GM13977 (cell line): Measurements from ENCODE around the gene COL27A1.

Experiments
- DNase-seq: peaks from one replicate; pipeline ENCODE4 v3.0.0; 2012; ENCODE audit warnings: low spot score
- in situ Hi-C: fragments of 300-500 bp; cut with MboI; formaldehyde crosslinking; loops from one replicate; pipeline ENCODE4 v1.12.0; 2022; ENCODE audit warnings: low sequenced_read_pairs, low pct_unique_long_range_greater_than_20kb, mixed read lengths, inconsistent platforms; ENCODE audit not compliant: unreplicated experiment
- TF ChIP-seq, protein P1 (sequence below): IDR thresholded peaks from 2 replicates; pipeline ENCODE4 v1.5.1; 2012; ENCODE audit warnings: mild to moderate bottlenecking, control low read depth; ENCODE audit not compliant: insufficient read depth; ENCODE audit errors: extremely low read depth, missing control alignments

The COL27A1 gene

GRCh38 chr9:114287763-114288192, 132.4 kb downstream of the COL27A1 start:
- in situ Hi-C loops = loop anchor here (25.0 kb wide), 1 partner anchor 175 kb away; no protein-coding TSS in a partner anchor
- no peak for DNase-seq
- TF ChIP-seq, protein P1, sequence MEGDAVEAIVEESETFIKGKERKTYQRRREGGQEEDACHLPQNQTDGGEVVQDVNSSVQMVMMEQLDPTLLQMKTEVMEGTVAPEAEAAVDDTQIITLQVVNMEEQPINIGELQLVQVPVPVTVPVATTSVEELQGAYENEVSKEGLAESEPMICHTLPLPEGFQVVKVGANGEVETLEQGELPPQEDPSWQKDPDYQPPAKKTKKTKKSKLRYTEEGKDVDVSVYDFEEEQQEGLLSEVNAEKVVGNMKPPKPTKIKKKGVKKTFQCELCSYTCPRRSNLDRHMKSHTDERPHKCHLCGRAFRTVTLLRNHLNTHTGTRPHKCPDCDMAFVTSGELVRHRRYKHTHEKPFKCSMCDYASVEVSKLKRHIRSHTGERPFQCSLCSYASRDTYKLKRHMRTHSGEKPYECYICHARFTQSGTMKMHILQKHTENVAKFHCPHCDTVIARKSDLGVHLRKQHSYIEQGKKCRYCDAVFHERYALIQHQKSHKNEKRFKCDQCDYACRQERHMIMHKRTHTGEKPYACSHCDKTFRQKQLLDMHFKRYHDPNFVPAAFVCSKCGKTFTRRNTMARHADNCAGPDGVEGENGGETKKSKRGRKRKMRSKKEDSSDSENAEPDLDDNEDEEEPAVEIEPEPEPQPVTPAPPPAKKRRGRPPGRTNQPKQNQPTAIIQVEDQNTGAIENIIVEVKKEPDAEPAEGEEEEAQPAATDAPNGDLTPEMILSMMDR = no peak

GRCh38 chr9:114288193-114289091, 133.1 kb downstream of the COL27A1 start:
- in situ Hi-C loops = loop anchor here (25.0 kb wide), 1 partner anchor 176 kb away; no protein-coding TSS in a partner anchor
- TF ChIP-seq, protein P1 = no peak
- no peak for DNase-seq

DNA sequence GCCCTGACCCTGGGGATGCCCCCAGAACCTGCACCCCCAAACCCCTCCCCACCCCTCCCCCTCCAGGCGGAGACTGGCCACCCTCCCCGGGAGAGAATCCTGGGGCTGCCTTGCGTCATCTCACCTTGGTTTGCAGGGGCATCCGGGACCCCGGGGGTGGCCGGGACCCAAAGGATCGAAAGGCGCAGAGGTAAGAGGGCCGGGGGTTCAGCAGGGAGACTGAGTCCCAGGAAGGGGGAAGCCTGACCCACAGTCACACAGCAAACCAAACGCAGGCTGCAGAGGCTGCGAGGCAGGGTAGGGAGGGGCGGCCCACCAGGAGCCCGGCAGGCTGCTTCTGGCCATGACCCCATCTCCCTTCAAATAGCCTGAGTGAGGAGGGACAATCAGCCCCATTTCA, 133.8 kb downstream of the COL27A1 start:
- TF ChIP-seq, protein P1 = no peak
- in situ Hi-C loops = loop anchor here (25.0 kb wide), 1 partner anchor 177 kb away; no protein-coding TSS in a partner anchor

GRCh38 chr9:114289571-114290481, 134.5 kb downstream of the COL27A1 start:
- in situ Hi-C loops = loop anchor here (25.0 kb wide), 1 partner anchor 178 kb away; no protein-coding TSS in a partner anchor
- TF ChIP-seq, protein P1 = no peak
- DNase-seq = no peak

More for the DNA sequence above, 133.8 kb downstream of the COL27A1 start:
- DNase-seq = no peak

GRCh38 chr9:114290561-114290986, 135.2 kb downstream of the COL27A1 start:
- TF ChIP-seq, protein P1 = no peak
- in situ Hi-C loops = loop anchor here (25.0 kb wide), 1 partner anchor 178 kb away; no protein-coding TSS in a partner anchor
- DNase-seq = no peak

GRCh38 chr9:114291064-114291474, 135.7 kb downstream of the COL27A1 start:
- in situ Hi-C loops = loop anchor here (25.0 kb wide), 1 partner anchor 179 kb away; no protein-coding TSS in a partner anchor
- TF ChIP-seq, protein P1 = peak; percentile 90
- peak; percentile 76 for DNase-seq
